HepG2 (cell line): ENCODE data around the gene SAMD4B. TPM values are rescaled to one million over a fixed set of nuclear protein-coding genes. Genes with fewer than 3 reads are reported as not detected.

Source experiments
- CENPBD1 ChIP-seq: sonication (generic); formaldehyde crosslinking; IDR thresholded peaks from 2 replicates; pipeline ENCODE4 v1.8.0; 2022; ENCODE audit warnings: missing genetic modification reagents, low read depth, mild to moderate bottlenecking, borderline replicate concordance
- DR1 ChIP-seq: sonication (generic); formaldehyde crosslinking; IDR thresholded peaks from 2 replicates; pipeline ENCODE4 v1.8.0; 2021; ENCODE audit warnings: mild to moderate bottlenecking, missing genetic modification reagents, inconsistent platforms
- HOXA9 ChIP-seq: sonication (generic); formaldehyde crosslinking; IDR thresholded peaks from 2 replicates; pipeline ENCODE4 v1.8.1; 2022; ENCODE audit warnings: missing genetic modification reagents, mild to moderate bottlenecking, moderate library complexity, borderline replicate concordance
- JARID2 ChIP-seq: sonication (generic); formaldehyde crosslinking; IDR thresholded peaks from 2 replicates; pipeline ENCODE4 v1.8.1; 2023; ENCODE audit warnings: missing genetic modification reagents, inconsistent platforms; ENCODE audit not compliant: insufficient replicate concordance
- KAT8 ChIP-seq: IDR thresholded peaks from 2 replicates; pipeline ENCODE4 v1.6.1; 2016; ENCODE audit warnings: missing genetic modification reagents, missing compliant biosample characterization
- MAFG ChIP-seq: sonication (generic); formaldehyde crosslinking; IDR thresholded peaks from 2 replicates; pipeline ENCODE4 v1.5.1; 2020; ENCODE audit warnings: mild to moderate bottlenecking, missing genetic modification reagents
- MLX ChIP-seq: IDR thresholded peaks from 2 replicates; pipeline ENCODE4 v1.6.1; 2016
- MTA3 ChIP-seq: sonication (generic); formaldehyde crosslinking; IDR thresholded peaks from 2 replicates; pipeline ENCODE4 v1.4.0; 2020; ENCODE audit warnings: missing genetic modification reagents
- PAWR ChIP-seq: sonication (generic); formaldehyde crosslinking; IDR thresholded peaks from 2 replicates; pipeline ENCODE4 v1.4.0; 2020; ENCODE audit warnings: missing genetic modification reagents, mild to moderate bottlenecking, borderline replicate concordance
- POLR2A ChIP-seq, 2 experiments: IDR thresholded peaks; 2 replicates each; pipeline ENCODE4 v1.6.1; 2011; ENCODE audit warnings: low read depth in 2 of 2, low read length in 2 of 2, mild to moderate bottlenecking in 1 of 2, moderate library complexity in 1 of 2; ENCODE audit not compliant: insufficient read depth in 1 of 2
- RARA ChIP-seq: IDR thresholded peaks from 2 replicates; pipeline ENCODE4 v1.6.1; 2016; ENCODE audit warnings: missing genetic modification reagents, missing compliant biosample characterization
- RFXANK ChIP-seq: IDR thresholded peaks from 2 replicates; pipeline ENCODE4 v1.6.1; 2016
- SETDB1 ChIP-seq: sonication (generic); formaldehyde crosslinking; IDR thresholded peaks from 2 replicates; pipeline ENCODE4 v1.5.1; 2020; ENCODE audit warnings: missing genetic modification reagents, mild to moderate bottlenecking, borderline replicate concordance
- SP4 ChIP-seq: sonication (generic); formaldehyde crosslinking; IDR thresholded peaks from 2 replicates; pipeline ENCODE4 v1.8.1; 2023; ENCODE audit warnings: mild to moderate bottlenecking, missing genetic modification reagents
- THAP9 ChIP-seq: sonication (generic); formaldehyde crosslinking; IDR thresholded peaks from 2 replicates; pipeline ENCODE4; 2020; ENCODE audit warnings: missing genetic modification reagents, mild to moderate bottlenecking, borderline replicate concordance
- TOPORS ChIP-seq: sonication (generic); formaldehyde crosslinking; IDR thresholded peaks from 2 replicates; pipeline ENCODE4 v1.8.0; 2023; ENCODE audit warnings: mild to moderate bottlenecking, missing genetic modification reagents
- ZFP1 ChIP-seq: IDR thresholded peaks from 2 replicates; pipeline ENCODE4 v1.6.1; 2016
- ZMAT3 ChIP-seq: sonication (generic); formaldehyde crosslinking; conservative IDR thresholded peaks from 2 replicates; pipeline ENCODE4 v1.7.0; 2021; ENCODE audit warnings: missing genetic modification reagents
- ZNF10 ChIP-seq: sonication (generic); formaldehyde crosslinking; IDR thresholded peaks from 2 replicates; pipeline ENCODE4 v1.4.0; 2020; ENCODE audit warnings: mild to moderate bottlenecking, low read depth, missing genetic modification reagents, borderline replicate concordance
- ZNF205 ChIP-seq: IDR thresholded peaks from 2 replicates; pipeline ENCODE4 v1.6.1; 2018; ENCODE audit warnings: missing biosample characterization, missing genetic modification reagents
- ZNF292 ChIP-seq: sonication (generic); formaldehyde crosslinking; IDR thresholded peaks from 2 replicates; pipeline ENCODE4 v1.8.1; 2022; ENCODE audit warnings: mild to moderate bottlenecking, low read depth, missing genetic modification reagents, borderline replicate concordance
- ZNF460 ChIP-seq: sonication (generic); formaldehyde crosslinking; IDR thresholded peaks from 2 replicates; pipeline ENCODE4 v1.5.1; 2020; ENCODE audit warnings: missing genetic modification reagents, mild to moderate bottlenecking, borderline replicate concordance
- ZNF564 ChIP-seq: sonication (generic); formaldehyde crosslinking; IDR thresholded peaks from 2 replicates; pipeline ENCODE4 v1.8.1; 2023; ENCODE audit warnings: mild to moderate bottlenecking, missing genetic modification reagents
- ZNF710 ChIP-seq: sonication (generic); formaldehyde crosslinking; IDR thresholded peaks from 2 replicates; pipeline ENCODE4 v1.5.0; 2020; ENCODE audit warnings: mild to moderate bottlenecking, missing genetic modification reagents, borderline replicate concordance
- ZNF788 ChIP-seq: sonication (generic); formaldehyde crosslinking; IDR thresholded peaks from 2 replicates; pipeline ENCODE4 v1.5.0; 2020; ENCODE audit warnings: mild to moderate bottlenecking, missing genetic modification reagents, borderline replicate concordance
- polyA plus RNA-seq, 8 experiments: library from polyadenylated mRNA; depleted of rRNA in 3 of 8; stranded (reverse) in 7 of 8; unstranded in 1 of 8; fragments of >200 nt; fragmentation: Illumina TruSeq in 4 of 8; extraction: Trizol in 4 of 8; gene quantifications; 2 replicates each; pipeline versions ENCODE4 v1.2.1 to v1.2.3, GENCODE V29; 2011 to 2016; ENCODE audit warnings: low read depth in 4 of 8, missing spikeins in 1 of 8, mixed read lengths in 1 of 8; ENCODE audit not compliant: insufficient read depth in 1 of 8
- total RNA-seq, 5 experiments: library from RNA; depleted of rRNA; stranded (reverse); fragments of >200 nt; fragmentation: Illumina TruSeq; extraction: Trizol; gene quantifications; 2 replicates each; pipeline ENCODE4 v1.2.3, GENCODE V29; 2016; ENCODE audit warnings: low read depth in 1 of 5

The SAMD4B gene
- total and polyA plus RNA-seq, 2 of the 13 experiments (the other 11 are each of a cell fraction or from before 2014, with no cell fraction given) = 26.0 to 31.8 TPM

- TF ChIP-seq SETDB1 (CRISPR knock-in tag) (no peak), ZNF10 (CRISPR knock-in tag) (no peak), RFXANK (0 out of 2 replicates have a peak, but pooled peaks have one; percentile 78), ZFP1 (peak; percentile 80; the same call in 1 of the 2 replicates), THAP9 (CRISPR knock-in tag) (no peak), ZNF205 (CRISPR knock-in tag) (no peak), ZNF788 (no peak; the same call in 1 of the 2 replicates), ZNF710 (no peak), SP4 (CRISPR knock-in tag) (peak; percentile 91), MTA3 (CRISPR knock-in tag) (no peak), HOXA9 (no peak), MLX (CRISPR knock-in tag) (peak; percentile 53; the same call in 1 of the 2 replicates), TOPORS (CRISPR knock-in tag) (no peak), ZMAT3 (no peak), DR1 (CRISPR knock-in tag) (no peak), ZNF564 (CRISPR knock-in tag) (no peak), ZNF292 (CRISPR knock-in tag) (no peak), MAFG (no peak), CENPBD1 (CRISPR knock-in tag) (no peak), POLR2A (IDR thresholded peaks at IDR 0.05; ENCODE audit: insufficient read depth in 1 of 2, low read depth in 2 of 2, low read length in 2 of 2) (peak; percentile 48 to 63; a peak in 3 of 4 replicates), PAWR (CRISPR knock-in tag) (no peak), KAT8 (peak; percentile 79), RARA (CRISPR knock-in tag) (no peak), JARID2 (CRISPR knock-in tag) (peak; percentile 64), ZNF460 (CRISPR knock-in tag) (no peak)
Measured at GRCh38 chr19:39412100-39412866, 70.1 kb downstream of the SAMD4B start, which contains the start of gene PLEKHG2 (continued).
